CMK (cell line): ENCODE measurements around the gene CADPS.

Experiments
- DNase-seq: peaks from one replicate; pipeline ENCODE4 v3.0.0-alpha.2; 2010; ENCODE audit warnings: low read depth

The CADPS gene

GRCh38 chr3:62632510-62633294, 242.5 kb downstream of the CADPS start:
- DNase-seq = no peak

GRCh38 chr3:62631488-62631887, 243.7 kb downstream of the CADPS start:
- DNase-seq = no peak

- DNase-seq = no peak
Observed at GRCh38 chr3:62630664-62631063, 244.6 kb downstream of the CADPS start.

GRCh38 chr3:62625268-62625667, 249.9 kb downstream of the CADPS start:
- DNase-seq = no peak

- no peak for DNase-seq
Observed at GRCh38 chr3:62624185-62624584, 251.0 kb downstream of the CADPS start.

- no peak for DNase-seq
Observed at GRCh38 chr3:62622553-62623174, 252.6 kb downstream of the CADPS start.

- no peak for DNase-seq
Observed at GRCh38 chr3:62621925-62622324, 253.3 kb downstream of the CADPS start.

GRCh38 chr3:62621176-62621575, 254.0 kb downstream of the CADPS start:
- no peak for DNase-seq

GRCh38 chr3:62615258-62615849, 259.9 kb downstream of the CADPS start:
- DNase-seq = no peak

- no peak for DNase-seq
Observed at GRCh38 chr3:62614527-62614926, 260.7 kb downstream of the CADPS start.

GRCh38 chr3:62611541-62612240, 263.5 kb downstream of the CADPS start:
- DNase-seq = no peak

- DNase-seq = no peak
Observed at GRCh38 chr3:62607287-62608029, 267.8 kb downstream of the CADPS start.

GRCh38 chr3:62605413-62606068, 269.7 kb downstream of the CADPS start:
- no peak for DNase-seq

GRCh38 chr3:62604751-62605351, 270.4 kb downstream of the CADPS start:
- DNase-seq = no peak

GRCh38 chr3:62604298-62604697, 270.9 kb downstream of the CADPS start:
- no peak for DNase-seq

- DNase-seq = no peak
Observed at GRCh38 chr3:62602987-62603386, 272.2 kb downstream of the CADPS start.

GRCh38 chr3:62602129-62602770, 273.0 kb downstream of the CADPS start:
- DNase-seq = no peak

- DNase-seq = no peak
Observed at GRCh38 chr3:62601238-62602070, 273.8 kb downstream of the CADPS start.

GRCh38 chr3:62600033-62600432, 275.2 kb downstream of the CADPS start:
- no peak for DNase-seq

GRCh38 chr3:62597491-62597890, 277.7 kb downstream of the CADPS start:
- no peak for DNase-seq
